ENCODE results near the gene ATP11A.

DNA sequence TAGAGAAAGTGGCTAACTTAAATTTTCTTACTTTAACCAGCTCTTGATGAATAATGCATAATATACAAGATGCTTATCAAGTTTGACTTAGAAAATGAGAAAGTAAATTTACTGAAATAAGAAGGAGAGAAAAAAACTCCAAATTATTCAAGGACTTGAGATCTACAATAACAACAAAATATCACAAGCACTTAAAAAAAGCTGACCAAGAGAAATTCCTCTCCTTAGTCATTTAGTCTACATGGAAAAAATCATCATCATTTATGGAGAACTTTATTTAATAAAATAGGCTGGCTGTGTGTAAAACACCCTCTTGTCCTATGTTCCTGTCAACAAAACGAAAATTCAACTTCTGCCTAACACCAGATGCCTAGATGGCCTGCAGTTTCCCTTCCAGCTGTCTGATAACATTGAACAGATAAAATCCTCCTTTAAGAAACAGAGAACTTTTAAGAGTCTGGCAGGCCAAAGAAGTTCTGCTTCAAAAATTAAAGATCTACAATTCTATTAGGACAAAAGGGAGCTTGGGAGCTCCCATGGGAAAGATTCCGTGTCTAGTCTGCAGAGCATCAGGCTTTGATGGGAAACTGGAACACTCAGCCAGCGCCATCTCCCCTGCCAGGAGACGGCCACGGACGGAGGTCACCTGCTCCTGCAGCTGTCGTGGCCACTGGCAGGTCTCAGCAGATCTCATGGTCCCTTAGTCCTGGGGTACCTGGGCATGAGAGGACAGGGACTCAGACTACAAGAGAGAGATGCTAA is 37.9 kb upstream of the ATP11A start:
- TF ChIP-seq, protein P1, sequence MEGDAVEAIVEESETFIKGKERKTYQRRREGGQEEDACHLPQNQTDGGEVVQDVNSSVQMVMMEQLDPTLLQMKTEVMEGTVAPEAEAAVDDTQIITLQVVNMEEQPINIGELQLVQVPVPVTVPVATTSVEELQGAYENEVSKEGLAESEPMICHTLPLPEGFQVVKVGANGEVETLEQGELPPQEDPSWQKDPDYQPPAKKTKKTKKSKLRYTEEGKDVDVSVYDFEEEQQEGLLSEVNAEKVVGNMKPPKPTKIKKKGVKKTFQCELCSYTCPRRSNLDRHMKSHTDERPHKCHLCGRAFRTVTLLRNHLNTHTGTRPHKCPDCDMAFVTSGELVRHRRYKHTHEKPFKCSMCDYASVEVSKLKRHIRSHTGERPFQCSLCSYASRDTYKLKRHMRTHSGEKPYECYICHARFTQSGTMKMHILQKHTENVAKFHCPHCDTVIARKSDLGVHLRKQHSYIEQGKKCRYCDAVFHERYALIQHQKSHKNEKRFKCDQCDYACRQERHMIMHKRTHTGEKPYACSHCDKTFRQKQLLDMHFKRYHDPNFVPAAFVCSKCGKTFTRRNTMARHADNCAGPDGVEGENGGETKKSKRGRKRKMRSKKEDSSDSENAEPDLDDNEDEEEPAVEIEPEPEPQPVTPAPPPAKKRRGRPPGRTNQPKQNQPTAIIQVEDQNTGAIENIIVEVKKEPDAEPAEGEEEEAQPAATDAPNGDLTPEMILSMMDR (conservative IDR thresholded peaks at IDR 0.05; ENCODE audit: low read depth, low read length) = no peak
- TF ChIP-seq EZH2 (IDR thresholded peaks at IDR 0.05; ENCODE audit: borderline replicate concordance, low read depth, low read length, poor library complexity, severe bottlenecking) = no peak
